Measurements from ENCODE around the gene CDH23.

DNA sequence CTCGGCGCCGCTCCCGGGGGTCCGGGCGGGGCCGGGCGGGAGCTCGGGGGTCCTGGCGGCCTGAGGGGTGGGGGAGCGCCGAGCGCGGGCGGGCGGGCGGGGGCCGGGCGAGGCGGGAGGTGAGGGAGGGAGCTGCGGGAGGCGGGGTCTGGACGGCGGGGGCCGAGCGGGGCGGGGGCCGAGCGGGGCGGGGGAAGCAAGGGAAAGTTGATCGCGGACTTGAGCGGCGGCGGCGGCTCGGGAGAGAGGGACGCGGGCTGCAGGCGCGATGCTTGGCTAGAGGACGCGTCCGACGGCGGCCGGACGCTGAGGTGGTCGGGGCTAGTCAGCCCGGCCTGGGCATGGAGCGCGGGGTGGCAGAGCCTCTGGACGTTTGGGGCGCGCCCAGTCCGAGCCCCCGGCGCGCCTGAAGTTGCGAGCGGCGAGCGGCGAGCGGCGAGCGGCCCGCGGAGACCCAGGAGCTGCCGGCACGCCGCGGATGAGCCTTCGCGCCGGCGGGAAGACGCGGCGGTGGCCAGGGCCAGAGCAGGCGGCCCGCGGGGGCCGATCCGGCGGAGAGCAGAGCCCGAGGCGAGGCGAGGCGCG lies at the start of gene CDH23:
- no peak for TF ChIP-seq POLR2A (IDR thresholded peaks at IDR 0.05; ENCODE audit: low read length)
- no peak for TF ChIP-seq GATA1 (IDR thresholded peaks at IDR 0.05; ENCODE audit: low read depth, low read length)

Data from erythroblast (primary cell).